ENCODE measurements around the gene SBNO1. TPM values are rescaled to one million over a fixed set of nuclear protein-coding genes. Genes with fewer than 3 reads are reported as not detected.

Gene SBNO1
- total and polyA plus RNA-seq, 2 donors (not counting 1 experiment from before 2014, with no cell fraction given), result 5.9 to 47.5 TPM

- ChIA-PET CTCF (interaction anchor here (0.6 to 1.7 kb wide), 7 partner anchors 30 to 364 kb away, joined by 3 to 11 read pairs (median 4); partner anchors contain the start of genes MPHOSPH9 and MTRFR), POLR2A (interaction anchor here (0.5 to 0.6 kb wide), 4 partner anchors 10 to 849 kb away, joined by 3 to 10 read pairs (median 6); no protein-coding TSS in a partner anchor)
- Mint-ChIP-seq H3K4me3 (peak overlapping the region; percentile 83), H3K4me1 (peaks cover 29% of the 10 kb centered on the region), H3K9me3 (ENCODE audit: insufficient read depth) (no peaks in the 10 kb centered on the region), H3K27ac (peak overlapping the region; percentile 15), H3K27me3 (no peaks in the 10 kb centered on the region)
- 28% methylated on average over 29 of the region's 36 CpGs for WGBS (ENCODE audit: insufficient coverage)
- Histone ChIP-seq H3K9me3 (ENCODE audit: control extremely low read depth in 1 of 3, control insufficient read depth in 2 of 3, insufficient read depth in 1 of 3, low read length in 2 of 3) (no peaks in the 10 kb centered on the region), H4K20me1 (ENCODE audit: control insufficient read depth, insufficient read depth, low read length, poor library complexity, severe bottlenecking) (no peaks in the 10 kb centered on the region), H3K4me3 (ENCODE audit: control extremely low read depth in 1 of 5, extremely low read depth in 1 of 5, insufficient read depth in 1 of 5, low read depth in 2 of 5, low read length in 4 of 5) (peak overlapping the region in 4 of 5 experiments; percentile 6 to 33 (median 24)), H3K36me3 (replicated peaks in 1 of 2; ENCODE audit: control extremely low read depth in 1 of 2, control insufficient read depth in 1 of 2, extremely low read depth in 1 of 2, insufficient read depth in 2 of 2, low read length in 1 of 2) (no peaks in the 10 kb centered on the region), H3K27ac (ENCODE audit: low read length in 2 of 2) (no peak overlapping the region), H3K79me2 (ENCODE audit: control insufficient read depth, insufficient read depth, low read length) (no peaks in the 10 kb centered on the region), H2AFZ (ENCODE audit: insufficient read depth, low read depth, low read length, poor library complexity, severe bottlenecking) (peak overlapping the region; percentile 69), H3K4me1 (ENCODE audit: control insufficient read depth in 2 of 2, insufficient read depth in 2 of 2, low read length in 2 of 2) (peaks cover 31 to 37% of the 10 kb centered on the region in 2 donors), H3K4me2 (replicated peaks; ENCODE audit: low read depth, low read length, poor library complexity, severe bottlenecking) (peak overlapping the region; percentile 85), H3K9ac (ENCODE audit: low read length) (peak overlapping the region; percentile 18), H3K27me3 (replicated peaks in 1 of 4; ENCODE audit: control extremely low read depth in 1 of 4, control insufficient read depth in 3 of 4, insufficient read depth in 4 of 4, low read length in 3 of 4) (peaks cover 0 to 6% (median 0%) of the 10 kb centered on the region in 4 experiments)
- peak; percentile 47 for DNase-seq
- ATAC-seq (ENCODE audit: low read depth), result no peak
- TF ChIP-seq CTCF (IDR thresholded peaks at IDR 0.05), result no peak
- no peak for TF ChIP-seq EZH2 (IDR thresholded peaks at IDR 0.05; ENCODE audit: borderline replicate concordance, insufficient read depth, low read depth, low read length, poor library complexity, severe bottlenecking)
- intact Hi-C loops (cut with micrococcal nuclease), result no loop called here
Observed at GRCh38 chr12:123267991-123268843, 96.4 kb downstream of the SBNO1 start.
